ENCODE results near the gene IARS2. TPM values are rescaled to one million over a fixed set of nuclear protein-coding genes. Genes with fewer than 3 reads are reported as not detected.
A peak's percentile ranks its signal among the peaks of the same experiment; 100 is the strongest.
"Not testable (repeated sequence)": the region's sequence is repeated elsewhere in the genome, so short reads cannot be mapped to it uniquely, and the experiment has no call there.

The IARS2 gene
- 10 to 100 TPM; 58.7 to 64.0 TPM for total RNA-seq
- long read RNA-seq, transcript IARS2-201 (23 exons, 3,560 nt) = major isoform, 143 of 158 reads
- long read RNA-seq, partial matches to known transcripts = 10 of 158 reads
- long read RNA-seq, other reads (novel, unspliced or antisense) = 5 of 158 reads

DNA sequence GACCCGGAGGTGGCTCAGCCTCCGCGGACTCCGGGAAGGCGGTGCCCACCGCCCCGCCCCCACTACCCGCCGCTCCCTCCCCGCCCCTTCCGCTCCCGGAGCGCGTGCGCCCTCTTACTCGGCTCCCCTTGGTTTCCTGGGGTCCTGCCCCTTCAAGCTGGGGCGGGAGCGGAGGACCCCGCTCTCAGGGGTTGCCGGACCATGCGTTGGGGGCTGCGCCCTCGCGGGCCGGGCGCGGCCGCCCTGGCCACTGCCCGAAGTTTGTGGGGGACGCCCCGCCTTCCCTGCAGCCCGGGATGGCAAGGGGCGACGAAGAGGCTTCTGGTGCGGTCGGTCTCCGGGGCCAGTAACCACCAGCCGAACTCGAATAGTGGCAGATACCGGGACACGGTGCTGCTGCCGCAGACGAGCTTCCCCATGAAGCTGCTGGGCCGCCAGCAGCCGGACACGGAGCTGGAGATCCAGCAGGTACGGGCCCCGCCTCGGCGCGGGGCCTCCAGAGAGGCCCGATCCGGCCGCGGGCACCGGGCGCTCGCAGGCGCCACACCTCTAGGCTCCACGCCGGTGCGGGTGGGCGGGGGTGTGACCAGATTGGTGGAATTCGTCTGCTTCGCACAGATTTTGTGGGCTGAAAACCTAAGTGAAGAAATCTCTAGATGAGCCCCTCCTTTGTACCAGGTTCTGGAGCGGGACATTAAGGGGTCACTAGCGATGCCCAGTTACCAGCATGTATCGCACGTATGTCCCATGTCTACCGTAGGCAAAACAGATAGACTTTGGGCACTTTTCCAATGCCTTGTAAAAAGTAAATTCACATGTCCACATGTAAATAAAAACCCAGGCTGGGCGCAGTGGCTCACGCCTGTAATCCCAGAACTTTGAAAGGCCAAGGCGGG, at the start of gene IARS2:
Gene IARS2, plus strand, starts transcription at position 117 of the 896 bp plus-strand sequence. Its CDS starts 85 bp downstream, at position 202.
- intact Hi-C loops (cut with DNase I) = no loop called here
- DNase-seq = peak; percentile 91
- ATAC-seq = peak; percentile 96 to 97

DNA sequence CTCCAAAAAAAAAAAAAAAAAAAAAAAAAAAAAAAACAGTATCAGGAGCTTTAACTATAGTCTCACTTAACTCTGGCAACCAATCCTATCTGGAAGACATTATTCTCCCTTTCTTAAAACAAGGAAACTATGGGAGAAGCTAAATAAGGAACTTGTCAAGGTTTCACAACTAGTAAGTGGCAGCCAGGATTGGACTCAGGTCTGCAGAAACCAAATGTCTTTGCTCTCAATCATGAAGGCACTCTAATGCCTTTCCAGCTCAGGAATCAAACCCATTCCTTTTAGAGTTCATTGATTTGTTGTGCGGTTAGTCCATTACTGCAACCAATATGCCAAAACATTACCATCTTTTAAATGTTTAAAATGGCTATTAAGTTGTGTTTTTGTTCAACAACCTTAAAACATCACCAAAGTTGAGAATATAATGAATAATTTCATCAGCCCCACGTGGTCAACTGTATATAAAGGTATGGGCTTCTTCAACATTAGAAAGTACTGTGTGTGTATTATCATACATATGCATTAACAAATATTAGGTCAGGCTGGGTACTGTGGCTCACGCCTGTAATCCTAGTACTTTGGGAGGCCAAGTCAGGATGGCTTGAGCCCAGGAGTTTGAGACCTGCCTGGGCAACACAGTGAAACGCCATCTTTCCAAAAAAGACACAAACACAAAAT, 49.1 kb upstream of the IARS2 start:
- DNase-seq (no peak), ATAC-seq (no peak)
- intact Hi-C loops (cut with DNase I) = no loop called here

DNA sequence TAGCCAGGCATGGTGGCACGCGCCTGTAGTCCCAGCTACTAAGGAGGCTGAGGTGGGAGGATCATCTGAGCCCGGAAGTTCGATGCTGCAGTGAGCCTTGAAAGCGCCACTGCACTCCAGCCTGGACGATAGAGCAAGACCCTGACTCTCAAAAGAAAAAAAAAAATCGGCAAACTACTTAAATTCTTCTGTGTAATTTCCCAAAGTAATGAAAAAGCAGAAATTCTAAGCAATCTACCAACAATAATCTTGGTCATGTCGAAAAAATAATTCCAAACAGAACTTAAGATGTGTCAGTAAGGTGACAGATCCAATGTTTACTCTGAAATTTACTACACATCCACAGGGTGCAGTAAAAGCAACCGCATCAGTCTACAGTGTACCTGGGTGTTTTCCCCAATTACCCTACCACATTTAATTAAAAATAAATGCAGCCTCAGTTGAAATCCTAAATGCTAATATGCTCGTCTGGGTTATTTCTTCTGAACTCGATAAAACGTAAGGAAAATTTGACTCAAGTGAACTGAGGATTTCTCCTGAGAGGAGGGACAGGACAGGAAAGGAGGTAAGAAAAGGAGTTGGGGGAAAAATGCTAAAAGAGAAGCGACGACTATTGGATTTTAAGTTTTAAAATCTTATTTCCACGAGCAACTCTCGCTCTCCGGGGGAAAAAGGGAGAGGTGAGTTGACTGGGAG, 48.4 kb upstream of the IARS2 start:
- no peak for DNase-seq
- intact Hi-C loops (cut with DNase I) = no loop called here

DNA sequence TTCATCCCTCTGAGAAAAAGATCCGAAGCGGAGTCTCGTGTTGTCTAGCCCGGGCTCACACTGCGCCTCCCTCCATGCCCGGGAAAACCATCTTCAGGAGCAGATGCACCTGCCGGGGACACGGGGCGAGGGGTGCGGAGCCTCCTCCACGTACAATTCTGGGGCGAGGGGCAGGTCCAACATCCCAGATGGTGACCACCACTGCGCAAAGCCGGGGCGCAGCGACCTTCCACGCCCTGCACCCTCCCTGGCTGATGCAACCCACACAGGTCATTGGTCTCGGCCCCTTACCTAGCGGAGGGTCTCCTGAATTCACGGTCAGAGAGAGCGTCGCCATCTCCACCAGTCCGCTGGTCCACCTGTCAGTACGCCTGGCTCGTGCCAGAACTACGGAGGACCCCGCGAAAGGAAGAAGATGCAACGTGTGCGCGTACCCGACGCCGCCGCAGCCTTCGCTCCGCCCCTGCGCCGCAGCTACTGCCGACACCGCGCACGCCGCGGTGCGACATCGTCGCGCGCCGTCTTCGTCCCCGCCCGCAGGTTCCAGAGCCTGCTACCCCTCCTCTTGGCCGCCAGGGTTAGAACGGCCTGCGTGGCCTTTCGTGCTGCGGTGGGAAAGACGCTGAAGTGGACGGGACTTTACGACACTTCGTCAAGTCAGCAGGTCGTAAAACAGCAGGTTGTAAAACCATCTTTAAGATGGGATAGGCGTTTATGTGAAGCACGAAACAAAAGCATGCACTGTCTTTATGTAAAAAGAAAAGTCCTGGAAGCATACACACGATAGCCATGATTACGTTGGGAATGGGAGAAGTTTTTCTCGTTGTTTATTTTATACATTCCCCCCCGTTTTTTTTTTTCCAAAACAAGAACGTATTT, 47.6 kb upstream of the IARS2 start, which contains the start of gene EPRS1:
Gene EPRS1, minus strand, starts transcription at position 454 of the 879 bp plus-strand sequence. Its CDS starts 117 bp downstream, at position 337.
- DNase-seq (peak; percentile 95), ATAC-seq (peak; percentile 99 to 100)
- intact Hi-C loops (cut with DNase I) = no loop called here

More for the DNA sequence above, 48.4 kb upstream of the IARS2 start:
- ATAC-seq = no peak

DNA sequence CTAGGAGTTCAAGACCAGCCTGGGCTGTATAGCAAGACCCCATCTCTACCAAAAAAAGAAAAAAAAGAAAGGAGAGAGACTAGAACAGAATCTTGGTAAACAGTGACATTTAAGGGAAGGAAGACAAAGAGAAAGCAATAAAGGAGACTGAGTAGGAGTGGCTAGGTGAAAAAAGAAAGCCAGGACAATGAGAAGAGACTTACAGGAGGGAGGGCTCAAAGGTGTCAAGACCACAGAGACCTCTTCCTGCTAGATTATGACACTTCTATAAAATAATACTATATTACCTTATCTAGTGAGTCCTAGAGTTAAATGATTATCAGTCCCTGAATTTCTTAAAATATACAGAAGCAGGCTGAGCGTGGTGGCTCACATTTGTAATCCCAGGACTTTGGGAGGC, 37.6 kb upstream of the IARS2 start:
- DNase-seq (no peak), ATAC-seq (no peak)
- intact Hi-C loops (cut with DNase I) = no loop called here

DNA sequence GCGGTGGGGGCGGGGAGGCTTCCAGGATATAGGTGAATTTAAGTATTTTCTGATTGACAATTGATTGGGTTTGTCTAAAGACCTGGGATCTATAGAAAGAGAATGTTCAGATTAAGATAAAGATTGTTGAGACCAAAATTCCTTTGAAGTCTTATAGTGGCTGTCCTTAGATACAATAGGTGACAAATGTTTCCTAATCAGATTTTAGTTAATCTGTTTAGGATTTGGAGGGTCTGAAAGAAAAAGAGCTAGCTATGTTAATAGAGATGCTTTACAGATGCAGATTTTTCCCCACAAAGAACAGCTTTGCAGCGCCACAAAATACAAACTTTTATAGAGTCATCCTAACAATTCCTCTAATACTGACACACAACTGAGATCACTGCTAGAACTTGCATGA, 33.1 kb upstream of the IARS2 start:
- ATAC-seq (no peak), DNase-seq (no peak)
- intact Hi-C loops (cut with DNase I) = no loop called here

DNA sequence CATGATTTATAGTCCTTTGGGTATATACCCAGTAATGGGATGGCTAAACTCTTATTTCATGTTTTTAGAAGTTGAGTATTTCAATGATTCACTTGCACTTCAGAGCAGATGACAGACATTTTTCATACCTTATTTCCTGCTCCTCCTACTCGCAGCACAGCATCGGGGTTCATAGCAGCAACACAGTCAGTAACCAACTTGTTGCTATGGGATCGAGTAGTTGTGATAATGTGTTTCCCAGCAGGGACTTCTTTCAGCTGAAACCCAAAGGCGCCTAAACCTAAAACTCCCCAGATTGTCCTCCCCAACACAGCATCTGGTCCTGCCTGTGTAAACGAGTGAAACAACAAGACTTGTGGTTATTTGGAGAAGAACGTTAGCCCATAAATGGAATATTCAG, 31.3 kb upstream of the IARS2 start:
- DNase-seq (no peak), ATAC-seq (no peak)
- intact Hi-C loops (cut with DNase I) = no loop called here

DNA sequence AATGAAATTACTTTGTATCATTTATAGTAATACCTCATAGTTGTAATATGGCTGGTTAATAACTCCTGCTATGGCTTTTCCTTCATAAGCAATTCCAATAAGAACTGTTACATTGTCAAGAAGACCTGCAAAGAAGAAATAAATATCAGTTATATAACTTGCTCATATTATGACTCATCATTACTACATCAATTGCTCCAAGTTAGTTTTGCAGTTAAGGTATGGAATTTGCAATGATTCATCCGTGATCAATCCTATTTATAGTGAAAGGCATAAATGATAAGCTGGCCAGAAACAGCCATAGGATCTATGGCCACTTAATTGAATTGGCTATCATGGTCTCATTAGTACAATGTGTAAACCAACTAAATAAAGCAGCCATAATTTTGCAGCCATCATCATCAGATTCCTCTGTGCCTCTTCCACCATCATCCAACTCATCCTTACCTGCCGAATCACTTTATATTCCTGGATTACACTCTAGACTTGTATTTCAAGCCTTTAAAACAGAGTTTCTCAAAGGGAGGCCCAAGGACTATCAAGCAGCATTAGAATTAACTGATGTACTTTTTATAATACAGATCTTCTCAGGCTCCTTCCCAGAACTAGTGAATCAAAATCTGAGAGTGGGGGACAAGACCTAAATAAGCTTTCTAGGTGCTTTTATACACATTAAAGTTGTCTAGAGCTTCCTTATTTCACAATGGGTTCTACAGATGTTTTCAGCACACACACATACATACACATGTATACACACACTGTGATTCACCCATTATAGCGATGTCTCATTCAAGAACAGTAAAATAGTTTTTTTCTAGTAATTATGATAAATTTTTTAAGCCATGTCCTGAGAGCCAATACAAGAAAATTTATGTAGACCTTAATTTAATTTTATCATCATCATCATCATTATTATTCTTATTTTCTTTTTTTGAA, 26.4 kb upstream of the IARS2 start:
- DNase-seq (no peak), ATAC-seq (no peak)
- intact Hi-C loops (cut with DNase I) = no loop called here

DNA sequence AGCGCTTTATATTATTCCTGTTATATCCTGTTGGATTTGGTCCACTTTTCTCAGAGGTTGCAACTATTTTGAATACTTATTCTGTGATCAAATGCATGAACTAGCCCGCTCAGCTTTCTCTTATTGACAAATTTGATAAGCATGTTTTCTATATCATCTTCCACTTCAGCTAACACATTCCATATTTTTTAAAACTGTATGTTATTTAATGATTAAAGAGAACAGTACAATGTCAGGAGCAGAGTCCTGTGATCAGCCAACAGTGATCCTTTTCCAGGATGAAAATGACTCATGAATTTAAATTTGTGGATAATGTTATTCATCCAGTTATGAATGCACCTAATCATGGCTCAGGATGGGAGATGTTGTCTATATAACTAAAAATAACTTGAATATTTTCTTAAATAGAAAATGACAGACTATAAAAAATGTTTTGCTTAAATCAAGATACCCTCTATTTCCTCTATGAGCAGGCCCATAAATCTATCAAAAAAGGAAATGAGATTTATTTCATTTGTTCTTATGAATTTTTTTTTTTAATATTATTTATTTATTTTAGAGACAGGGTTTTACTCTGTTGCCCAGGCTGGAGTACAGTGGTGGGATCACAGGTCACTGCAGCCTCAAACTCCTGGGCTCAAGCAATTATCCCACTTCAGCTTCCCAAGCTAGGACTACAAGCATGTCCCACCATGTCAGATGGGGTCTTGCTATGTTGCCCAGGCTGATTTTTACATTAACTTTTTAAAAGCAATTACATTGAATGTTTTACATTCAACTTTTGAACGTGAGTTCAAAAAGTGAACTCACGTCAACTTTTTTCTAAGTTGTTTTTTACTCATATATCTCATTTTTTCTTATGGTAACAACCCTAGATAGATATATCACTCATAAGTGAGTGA, 16.8 kb upstream of the IARS2 start:
- DNase-seq (no peak), ATAC-seq (no peak)
- intact Hi-C loops (cut with DNase I) = no loop called here

DNA sequence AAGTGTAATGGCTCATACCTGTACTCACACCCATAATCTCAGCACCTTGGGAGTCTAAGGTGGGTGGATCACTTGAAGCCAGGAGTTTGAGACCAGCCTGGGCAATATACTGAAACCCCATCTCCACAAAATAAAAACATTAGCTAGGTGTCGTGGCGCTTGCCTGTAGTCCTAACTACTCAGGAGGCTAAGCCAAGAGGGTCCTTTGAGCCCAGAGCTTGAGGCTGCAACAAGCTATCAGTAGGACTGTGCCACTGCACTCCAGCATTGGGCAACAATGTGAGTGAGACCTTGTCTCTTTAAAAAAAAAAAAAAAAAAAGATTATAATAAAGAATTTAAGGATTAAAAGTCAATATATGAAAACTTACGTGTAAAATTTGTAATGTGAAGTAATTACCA, 16.0 kb upstream of the IARS2 start:
- ATAC-seq = no peak
- intact Hi-C loops (cut with DNase I) = no loop called here
- DNase-seq = no peak

DNA sequence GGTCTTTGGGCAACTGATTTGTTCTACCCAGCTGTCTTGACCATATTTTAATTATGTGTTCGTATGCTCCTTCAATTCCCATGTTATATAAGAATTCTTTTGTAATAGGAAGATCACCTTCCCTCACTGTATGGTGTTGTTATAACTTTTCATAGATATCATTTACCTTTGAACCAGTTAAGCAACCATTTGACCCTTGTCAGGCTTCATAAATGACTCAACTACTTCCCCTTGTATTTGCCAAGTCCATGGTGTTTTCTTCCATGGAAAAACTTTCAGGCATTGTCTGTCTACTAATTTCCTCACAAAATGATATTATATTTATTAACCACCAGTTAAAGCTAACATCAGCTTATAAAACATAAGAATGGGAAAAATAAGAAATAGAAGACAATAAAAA, 9.5 kb upstream of the IARS2 start:
- DNase-seq (no peak), ATAC-seq (no peak)
- intact Hi-C loops (cut with DNase I) = no loop called here

DNA sequence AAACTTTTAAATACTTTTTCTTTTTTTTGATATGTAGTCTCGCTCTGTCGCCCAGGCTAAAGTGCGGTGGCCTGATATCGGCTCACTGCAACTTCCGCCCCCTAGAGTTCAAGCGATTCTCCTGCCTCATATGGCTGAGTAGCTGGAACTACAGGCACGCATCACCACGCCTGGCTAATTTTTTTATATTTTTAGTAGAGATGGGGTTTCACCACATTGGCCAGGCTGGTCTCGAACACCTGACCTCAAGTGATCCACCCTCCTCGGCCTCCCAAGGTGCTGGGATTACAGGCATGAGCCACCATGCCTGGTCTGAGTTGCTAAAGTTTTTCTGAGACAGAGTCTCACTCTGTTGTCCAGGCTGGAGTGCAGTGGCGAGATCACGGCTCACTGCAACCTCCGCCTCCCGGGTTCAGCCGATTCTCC, 7.7 kb upstream of the IARS2 start:
- intact Hi-C loops (cut with DNase I); ATAC-seq; DNase-seq: not testable (repeated sequence)

DNA sequence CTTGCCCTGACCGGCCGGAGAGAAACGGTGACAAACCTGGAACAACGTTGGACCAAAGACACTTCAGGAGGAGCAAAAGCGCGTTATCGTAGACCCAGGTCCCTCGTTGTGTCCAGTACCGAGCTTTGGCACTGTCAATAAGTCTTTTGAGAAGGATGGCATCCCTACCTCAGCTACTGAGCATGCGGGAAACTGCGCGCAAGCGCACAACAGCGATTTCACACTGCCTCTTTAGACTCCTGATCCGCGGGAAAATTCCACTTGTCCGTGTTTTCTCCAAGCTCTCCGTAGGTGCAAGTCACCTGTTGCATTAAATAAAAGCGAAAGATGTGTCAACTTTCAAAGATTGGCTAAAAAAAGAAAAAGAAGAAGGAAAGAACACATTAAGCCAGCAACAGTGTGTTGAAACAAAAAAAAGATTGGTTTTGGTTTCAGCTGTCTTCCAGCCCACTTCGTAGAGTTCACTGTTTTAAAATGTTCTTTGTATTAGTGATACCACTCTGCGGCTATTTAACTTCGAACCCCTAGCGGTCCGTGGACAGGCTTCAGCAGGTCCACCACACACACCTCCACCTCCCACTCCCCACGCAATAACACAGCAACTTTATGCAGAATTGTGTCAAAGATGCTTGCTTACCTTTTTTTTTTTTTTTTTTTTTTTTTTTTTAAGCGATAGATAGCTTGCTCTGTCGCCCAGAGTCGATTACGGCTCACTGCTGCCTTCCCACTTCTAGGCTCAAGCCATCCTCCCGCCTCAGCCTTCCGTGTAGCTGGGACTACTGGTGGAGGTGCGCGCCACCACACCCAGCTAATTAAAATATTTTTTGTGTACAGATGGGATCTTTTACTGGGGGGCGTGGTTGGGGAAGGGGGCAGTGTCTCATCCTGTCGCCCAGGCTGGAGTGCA, 4.0 kb upstream of the IARS2 start, which contains the start of gene BPNT1:
Gene BPNT1, minus strand, starts transcription at position 139 of the 907 bp plus-strand sequence. CDS start 9,942 bp downstream, outside the sequence.
- DNase-seq (peak; percentile 95), ATAC-seq (peak; percentile 86 to 88)
- intact Hi-C loops (cut with DNase I) = no loop called here

DNA sequence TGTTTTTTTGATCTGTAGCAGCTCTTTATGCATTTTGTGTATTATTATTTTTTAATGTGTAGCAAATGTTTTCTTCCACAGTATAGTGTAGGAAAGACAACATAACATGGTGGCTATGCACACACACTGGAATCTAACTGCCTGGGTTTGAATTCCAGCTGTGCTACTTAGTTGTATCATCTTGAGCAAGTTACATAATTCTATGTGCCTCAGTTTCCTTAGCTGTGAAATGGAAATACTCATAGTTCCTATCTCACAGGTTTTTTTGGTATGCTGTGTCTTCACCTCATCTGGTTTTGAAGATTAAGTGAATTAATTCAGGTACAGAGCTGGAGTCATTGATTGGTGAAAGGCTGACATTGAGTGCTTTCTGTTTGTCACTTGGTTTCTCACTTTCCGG, 1.2 kb upstream of the IARS2 start:
- DNase-seq = no peak
- intact Hi-C loops (cut with DNase I) = no loop called here
- ATAC-seq = no peak

DNA sequence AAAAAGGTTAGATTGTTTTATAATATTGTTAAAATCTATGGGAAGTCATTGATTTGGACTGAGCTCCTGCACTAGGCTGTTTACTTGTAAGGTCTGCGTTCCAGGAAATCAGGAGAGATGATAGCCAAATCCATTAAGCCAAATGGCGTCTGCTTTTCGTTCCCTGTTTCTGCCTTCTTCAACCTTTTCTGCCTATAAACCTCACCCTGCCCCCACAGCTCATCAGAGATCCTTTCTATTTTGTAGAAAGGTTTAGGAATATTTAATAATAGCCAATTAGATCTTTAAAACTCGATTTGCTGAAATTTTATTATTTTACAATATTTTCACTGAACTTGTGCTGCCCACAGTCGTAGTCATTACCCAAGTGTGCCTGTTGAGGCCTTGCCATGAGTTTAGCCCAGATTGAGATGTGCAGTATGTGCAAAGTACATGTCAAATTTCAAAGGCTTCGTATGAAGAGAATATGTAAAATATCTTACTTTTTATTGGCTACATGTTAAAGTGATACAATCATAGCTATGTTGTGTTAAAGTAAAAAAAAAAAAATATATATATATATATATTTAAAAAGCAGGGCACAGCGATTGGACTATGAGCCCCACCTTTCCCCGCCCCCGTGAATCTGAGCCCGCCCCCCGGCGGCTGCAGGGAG, 444 bp upstream of the IARS2 start:
- ATAC-seq (no peak), DNase-seq (no peak)
- intact Hi-C loops (cut with DNase I) = no loop called here

Data from left cardiac atrium (tissue), 4 donors.